Ovary (tissue), 9 donors: Measurements from ENCODE around the gene TMEM115. TPM values are rescaled to one million over a fixed set of nuclear protein-coding genes. Genes with fewer than 3 reads are reported as not detected.

Experiments used
- DNase-seq, 5 donors: peaks; one replicate each; pipeline ENCODE4 v3.0.0-alpha.2; 2019 to 2020
- H3K27ac ChIP-seq, 2 donors: fragments of 200-600 bp; one replicate each; pipeline versions ENCODE4 v1.5.1 to v1.8.0; 2019 to 2022
- H3K27me3 ChIP-seq: fragments of 200-600 bp; one replicate; pipeline ENCODE4 v1.8.0; 2022
- H3K36me3 ChIP-seq: fragments of 200-600 bp; sonication (generic); one replicate; pipeline ENCODE4 v1.5.1; 2019
- H3K4me1 ChIP-seq: one replicate; pipeline ENCODE4 v1.8.1; 2013; ENCODE audit warnings: mild to moderate bottlenecking, moderate library complexity; ENCODE audit not compliant: insufficient read depth
- H3K4me3 ChIP-seq: fragments of 200-600 bp; sonication (generic); one replicate; pipeline ENCODE4 v1.5.1; 2017
- H3K9me3 ChIP-seq, 2 donors: fragments of 200-600 bp in 1 of 2; sonication (generic) in 1 of 2; one replicate each; pipeline versions ENCODE4 v1.5.1 to v1.8.1; 2013 to 2019; ENCODE audit warnings: mild to moderate bottlenecking in 1 of 2, moderate library complexity in 1 of 2
- CTCF ChIP-seq, 3 donors: fragments of 450-650 bp in 2 of 3; fragments of 200-600 bp in 1 of 3; IDR thresholded peaks; one replicate each; pipeline versions ENCODE4 v1.5.1 to v1.8.0; 2016 to 2022; ENCODE audit warnings: antibody characterized with exemption in 3 of 3, mild to moderate bottlenecking in 1 of 3
- EP300 ChIP-seq: sonication (generic); formaldehyde crosslinking; IDR thresholded peaks from one replicate; pipeline ENCODE4 v1.6.1; 2017; ENCODE audit warnings: antibody characterized with exemption
- POLR2A ChIP-seq: fragments of 450-650 bp; IDR thresholded peaks from one replicate; pipeline ENCODE4 v1.6.1; 2017; ENCODE audit warnings: antibody characterized with exemption, mild to moderate bottlenecking, moderate library complexity
- WGBS, 3 donors: extraction: QIAGEN DNeasy Blood & Tissue Kit in 1 of 3; methylation state at CpG; one replicate each; pipeline versions ENCODE4 v1.1.5 to v1.1.7; 2013 to 2017; 5-methylcytosine and 5-hydroxymethylcytosine counted together
- intact Hi-C, 4 donors: fragments of 100-400 bp; cut with DNase I; formaldehyde crosslinking; loops; one replicate each; pipeline versions ENCODE4 v1.11.0 to v1.15.1; 2022 to 2023
- polyA plus RNA-seq, 2 donors: library from polyadenylated mRNA; stranded (reverse); fragments of 200-250 nt in 1 of 2; fragments of 350-450 nt in 1 of 2; fragmentation: Illumina TruSeq in 1 of 2; extraction: RNeasy Lipid Tissue Mini Kit (QIAGEN cat#74804) in 1 of 2; gene quantifications; one replicate each; pipeline ENCODE4 v1.2.3, GENCODE V29; 2013 to 2014
- total RNA-seq, 7 donors: library from RNA; depleted of rRNA in 2 of 7; stranded (reverse); fragments of >200 nt in 2 of 7; fragmentation: NEBNext Ultra II Directional in 3 of 7; extraction: Animal tissue kit (Norgen Biotek cat#: 25700) in 3 of 7; gene quantifications; one replicate each; pipeline versions ENCODE4 v1.1.0 to v1.2.4, GENCODE V29; 2016 to 2023
- donor health status: DM: no; HTN: no; CAD: no; lungs with moderate emphysema.
- donor health status: DM: no; HTN: no; CAD: no.
- donor health status: Bipolar disorder and iron deficiency.
- donor health status: DM: yes; HTN: yes; CAD: no.
- donor health status: DM: no; HTN: no; CAD: no.
- donor health status: DM: yes; HTN: yes; CAD: no.

TMEM115 gene
- total and polyA plus RNA-seq, 9 donors: 8.5 to 58.4 (median 36.9) TPM

- DNase-seq: no peak
- intact Hi-C loops: loop anchor here in 1 of 4 donors (10.0 kb wide), 1 partner anchor 61 kb away; the partner anchor contains the start of gene SEMA3B
- peaks cover 9% of the 10 kb centered on the region for H3K4me1 ChIP-seq
- 83 to 88% (median 85%) methylated on average over 11 of the region's 11 CpGs for WGBS, 3 donors
- H3K4me3 ChIP-seq: no peak overlapping the region
- no peak overlapping the region for H3K27ac ChIP-seq
- H3K27me3 ChIP-seq: no peaks in the 10 kb centered on the region
- TF ChIP-seq POLR2A: no peak
- no peak for TF ChIP-seq EP300
- no peak for TF ChIP-seq CTCF (IDR thresholded peaks at IDR 0.05)
- no peaks in the 10 kb centered on the region for H3K36me3 ChIP-seq
- H3K9me3 ChIP-seq: no peaks in the 10 kb centered on the region
Measured at GRCh38 chr3:50325497-50326181, 33.7 kb downstream of the TMEM115 start.

- Histone ChIP-seq H3K36me3 (no peaks in the 10 kb centered on the region), H3K4me1 (peaks cover 15% of the 10 kb centered on the region), H3K4me3 (no peak overlapping the region), H3K9me3 (no peaks in the 10 kb centered on the region), H3K27ac (no peak overlapping the region), H3K27me3 (no peaks in the 10 kb centered on the region)
- 73 to 83% (median 81%) methylated on average over 2 of the region's 2 CpGs for WGBS, 3 donors
- DNase-seq: no peak
- TF ChIP-seq POLR2A (no peak), EP300 (no peak), CTCF (IDR thresholded peaks at IDR 0.05) (no peak)
- intact Hi-C loops: loop anchor here in 1 of 4 donors (10.0 kb wide), 1 partner anchor 60 kb away; the partner anchor contains the start of gene SEMA3B
Measured at GRCh38 chr3:50325113-50325480, 34.2 kb downstream of the TMEM115 start.

- 50 to 53% (median 50%) methylated on average over 4 of the region's 4 CpGs for WGBS, 3 donors
- Histone ChIP-seq H3K9me3 (no peaks in the 10 kb centered on the region), H3K27me3 (no peaks in the 10 kb centered on the region), H3K36me3 (no peaks in the 10 kb centered on the region), H3K4me1 (peaks cover 20% of the 10 kb centered on the region), H3K4me3 (no peak overlapping the region), H3K27ac (peak overlapping the region in 1 of 2 donors; percentile 95)
- TF ChIP-seq POLR2A (no peak), CTCF (IDR thresholded peaks at IDR 0.05) (peak; percentile 41 to 70 (median 64))
- peak; percentile 59 to 80 (median 72) for DNase-seq
- intact Hi-C loops: loop anchor here in 1 of 4 donors (10.0 kb wide), 1 partner anchor 60 kb away; the partner anchor contains the start of gene SEMA3B
Measured at GRCh38 chr3:50324351-50325112, 34.8 kb downstream of the TMEM115 start.

- intact Hi-C loops: loop anchor here in 1 of 4 donors (10.0 kb wide), 1 partner anchor 59 kb away; the partner anchor contains the start of gene SEMA3B
- peaks cover 24% of the 10 kb centered on the region for H3K4me1 ChIP-seq
- H3K9me3 ChIP-seq: no peaks in the 10 kb centered on the region
- no peaks in the 10 kb centered on the region for H3K27me3 ChIP-seq
- H3K36me3 ChIP-seq: no peaks in the 10 kb centered on the region
- H3K4me3 ChIP-seq: no peak overlapping the region
- H3K27ac ChIP-seq: peak overlapping the region in 1 of 2 donors; percentile 95
- WGBS, 3 donors: 69 to 77% (median 69%) methylated on average over 5 of the region's 5 CpGs
- peak in 2 of 5 donors; percentile 44 to 48 for DNase-seq
- TF ChIP-seq CTCF (IDR thresholded peaks at IDR 0.05) (no peak), POLR2A (no peak), EP300 (no peak)
Measured at GRCh38 chr3:50323614-50324199, 35.6 kb downstream of the TMEM115 start.
